Calu3 (cell line): ENCODE measurements around the gene XPNPEP1. TPM values are rescaled to one million over a fixed set of nuclear protein-coding genes. Genes with fewer than 3 reads are reported as not detected.
A peak's percentile ranks its signal among the peaks of the same experiment; 100 is the strongest.
"Not testable (repeated sequence)": the region's sequence is repeated elsewhere in the genome, so short reads cannot be mapped to it uniquely, and the experiment has no call there.

ENCODE experiments used
- BruUV-seq: library from RNA; stranded (reverse); fragments of 400-500 nt; replicated peaks from 2 replicates; lab custom pipeline; 2021; lab: Mats Ljungman, UMichigan
- CTCF ChIA-PET: fragments of 300-600 bp; sonication (Branson Sonifier 250); formaldehyde crosslinking; loops from one replicate; lab custom pipeline; 2022; ENCODE audit warnings: antibody characterized with exemption; lab: Charles Lee
- DNase-seq: peaks from one replicate; pipeline ENCODE4 v3.0.0; 2022
- H3K27ac Mint-ChIP-seq: one replicate; pipeline ENCODE4 v1.8.0; 2022; ENCODE audit warnings: mixed read lengths; ENCODE audit not compliant: unreplicated experiment
- H3K27me3 Mint-ChIP-seq: one replicate; pipeline ENCODE4 v1.8.0; 2022; ENCODE audit warnings: mixed read lengths; ENCODE audit not compliant: unreplicated experiment
- H3K36me3 Mint-ChIP-seq: one replicate; pipeline ENCODE4 v1.8.0; 2022; ENCODE audit warnings: mild to moderate bottlenecking, moderate library complexity, mixed read lengths; ENCODE audit not compliant: insufficient read depth, unreplicated experiment
- H3K4me1 Mint-ChIP-seq: one replicate; pipeline ENCODE4 v1.8.0; 2022; ENCODE audit warnings: mild to moderate bottlenecking, low read depth, mixed read lengths; ENCODE audit not compliant: unreplicated experiment
- H3K4me3 Mint-ChIP-seq: one replicate; pipeline ENCODE4 v1.8.0; 2022; ENCODE audit warnings: mild to moderate bottlenecking, low read depth, moderate library complexity, mixed read lengths; ENCODE audit not compliant: unreplicated experiment
- H3K9me3 Mint-ChIP-seq: one replicate; pipeline ENCODE4 v1.8.0; 2022; ENCODE audit warnings: low read depth, mixed read lengths; ENCODE audit not compliant: unreplicated experiment
- CTCF ChIP-seq: fragments of 200-600 bp; IDR thresholded peaks from one replicate; pipeline ENCODE4 v1.8.0; 2022; ENCODE audit warnings: antibody characterized with exemption; ENCODE audit not compliant: unreplicated experiment
- intact Hi-C: fragments of 100-400 bp; cut with micrococcal nuclease; formaldehyde crosslinking; loops from one replicate; pipeline ENCODE4 v1.10.0; 2022; ENCODE audit not compliant: unreplicated experiment
- total RNA-seq: library from RNA; stranded (reverse); gene quantifications from 2 replicates; pipeline ENCODE4 v1.2.3, GENCODE V29; 2022

The XPNPEP1 gene
- total RNA-seq, 1 experiment from 2014 or later = 50.0 TPM

- no peak for TF ChIP-seq CTCF
- CTCF ChIA-PET = interaction anchor here (0.7 kb wide), 1 partner anchor 36 kb away, joined by 3 read pairs; no protein-coding TSS in a partner anchor
- Mint-ChIP-seq H3K9me3 (no peaks in the 10 kb centered on the region), H3K27me3 (no peaks in the 10 kb centered on the region), H3K36me3 (peaks cover 27% of the 10 kb centered on the region), H3K4me1 (peaks cover 38% of the 10 kb centered on the region), H3K27ac (no peak overlapping the region), H3K4me3 (no peak overlapping the region)
- DNase-seq = no peak
- intact Hi-C loops = loop anchor here (10.0 kb wide), 1 partner anchor 56 kb away; no protein-coding TSS in a partner anchor
- no TSS peak for BruUV-seq
Observed at GRCh38 chr10:109919220-109919619, 4.1 kb downstream of the XPNPEP1 start.

GRCh38 chr10:109918707-109919106 is 4.6 kb downstream of the XPNPEP1 start:
- H3K4me1 Mint-ChIP-seq = peaks cover 38% of the 10 kb centered on the region
- intact Hi-C loops = loop anchor here (10.0 kb wide), 1 partner anchor 56 kb away; no protein-coding TSS in a partner anchor
- CTCF ChIA-PET = not testable (repeated sequence)

GRCh38 chr10:109915566-109915965 is 7.7 kb downstream of the XPNPEP1 start:
- Mint-ChIP-seq H3K36me3 (peaks cover 9% of the 10 kb centered on the region), H3K27ac (peak overlapping the region; percentile 83), H3K4me1 (peaks cover 48% of the 10 kb centered on the region), H3K4me3 (peak overlapping the region; percentile 27), H3K27me3 (no peaks in the 10 kb centered on the region), H3K9me3 (no peaks in the 10 kb centered on the region)
- CTCF ChIA-PET = no interaction called here
- intact Hi-C loops = loop anchor here (10.0 kb wide), 1 partner anchor 59 kb away; no protein-coding TSS in a partner anchor
- BruUV-seq = no TSS peak
- no peak for TF ChIP-seq CTCF
- DNase-seq = no peak

More at GRCh38 chr10:109918707-109919106, 4.6 kb downstream of the XPNPEP1 start:
- not testable (repeated sequence) for BruUV-seq, H3K27me3 Mint-ChIP-seq, H3K4me3 Mint-ChIP-seq, DNase-seq, H3K27ac Mint-ChIP-seq, H3K9me3 Mint-ChIP-seq
- H3K36me3 Mint-ChIP-seq = peaks cover 24% of the 10 kb centered on the region

GRCh38 chr10:109914966-109915365 is 8.3 kb downstream of the XPNPEP1 start:
- H3K27ac Mint-ChIP-seq = peak overlapping the region; percentile 83
- peaks cover 48% of the 10 kb centered on the region for H3K4me1 Mint-ChIP-seq
- TF ChIP-seq CTCF = no peak
- DNase-seq = peak; percentile 27
- H3K27me3 Mint-ChIP-seq = no peaks in the 10 kb centered on the region
- peaks cover 9% of the 10 kb centered on the region for H3K36me3 Mint-ChIP-seq
- CTCF ChIA-PET = no interaction called here
- no TSS peak for BruUV-seq
- no peaks in the 10 kb centered on the region for H3K9me3 Mint-ChIP-seq
- H3K4me3 Mint-ChIP-seq = peak overlapping the region; percentile 27
- intact Hi-C loops = loop anchor here (10.0 kb wide), 1 partner anchor 60 kb away; no protein-coding TSS in a partner anchor

- intact Hi-C loops = loop anchor here (2.0 to 10.0 kb wide), 2 partner anchors 61 to 97 kb away; no protein-coding TSS in a partner anchor
- H3K4me1 Mint-ChIP-seq = peaks cover 48% of the 10 kb centered on the region
- peak overlapping the region; percentile 27 for H3K27ac Mint-ChIP-seq
- CTCF ChIA-PET = interaction anchor here (0.7 to 1.5 kb wide), 3 partner anchors 15 to 119 kb away, joined by 3 to 4 read pairs (median 4); no protein-coding TSS in a partner anchor
- BruUV-seq = no TSS peak
- no peaks in the 10 kb centered on the region for H3K9me3 Mint-ChIP-seq
- no peaks in the 10 kb centered on the region for H3K27me3 Mint-ChIP-seq
- DNase-seq = no peak
- H3K36me3 Mint-ChIP-seq = peaks cover 12% of the 10 kb centered on the region
- no peak for TF ChIP-seq CTCF
- H3K4me3 Mint-ChIP-seq = no peak overlapping the region
Observed at GRCh38 chr10:109913306-109913892, 9.9 kb downstream of the XPNPEP1 start.
